HL-60 (cell line): ENCODE results near the gene SREBF1.

Experiments
- DNase-seq, 2 experiments: peaks; one replicate each; pipeline ENCODE4 v3.0.0-alpha.2; 2010 to 2020; ENCODE audit warnings: low read depth in 1 of 2, low spot score in 1 of 2
- H3K27ac ChIP-seq: fragments of 250-450 bp; sonication (Bioruptor Pico); replicated peaks from 2 replicates; pipeline ENCODE4 v1.5.1; 2020; ENCODE audit warnings: mild to moderate bottlenecking, moderate library complexity
- H3K27me3 ChIP-seq: fragments of 250-450 bp; sonication (Bioruptor Pico); 2 replicates; pipeline ENCODE4 v1.5.1; 2021; ENCODE audit warnings: mild to moderate bottlenecking, moderate library complexity; ENCODE audit not compliant: insufficient read depth, poor library complexity, severe bottlenecking
- H3K4me3 ChIP-seq: replicated peaks from 2 replicates; pipeline ENCODE4 v1.5.1; 2011; ENCODE audit warnings: mild to moderate bottlenecking, control low read depth, low read length; ENCODE audit not compliant: insufficient read depth
- CTCF ChIP-seq: IDR thresholded peaks from one replicate; pipeline ENCODE4 v1.5.1; 2011; ENCODE audit warnings: low read length, control low read depth, inconsistent platforms; ENCODE audit not compliant: insufficient read depth
- GABPA ChIP-seq: IDR thresholded peaks from 2 replicates; pipeline ENCODE4 v1.6.1; 2012; ENCODE audit warnings: low read depth
- POLR2AphosphoS5 ChIP-seq: IDR thresholded peaks from 2 replicates; pipeline ENCODE4 v1.6.1; 2012; ENCODE audit warnings: low read depth
- REST ChIP-seq: IDR thresholded peaks from 2 replicates; pipeline ENCODE4 v1.6.1; 2012; ENCODE audit warnings: low read depth; ENCODE audit not compliant: insufficient replicate concordance
- SPI1 ChIP-seq: IDR thresholded peaks from 2 replicates; pipeline ENCODE4 v1.6.1; 2012; ENCODE audit warnings: low read depth, mild to moderate bottlenecking, borderline replicate concordance

Gene SREBF1

GRCh38 chr17:17848311-17849082 is 11.7 kb upstream of the SREBF1 start:
- no peak for DNase-seq
- Histone ChIP-seq H3K4me3 (no peak overlapping the region), H3K27me3 (no peaks in the 10 kb centered on the region), H3K27ac (peak overlapping the region; percentile 75)
- TF ChIP-seq REST (no peak), SPI1 (no peak), CTCF (no peak), GABPA (no peak), POLR2AphosphoS5 (no peak)

GRCh38 chr17:17847726-17848125 is 10.9 kb upstream of the SREBF1 start:
- H3K27ac ChIP-seq: no peak overlapping the region

More at GRCh38 chr17:17847726-17848125, 10.9 kb upstream of the SREBF1 start:
- DNase-seq: no peak
- H3K4me3 ChIP-seq: no peak overlapping the region
- H3K27me3 ChIP-seq: no peaks in the 10 kb centered on the region
- TF ChIP-seq CTCF (no peak), GABPA (no peak), SPI1 (no peak), POLR2AphosphoS5 (no peak), REST (no peak)
